Hair follicle dermal papilla cell (primary cell): ENCODE results near the gene RBPMS2. TPM values are rescaled to one million over a fixed set of nuclear protein-coding genes. Genes with fewer than 3 reads are reported as not detected.

Experiments
- small RNA-seq: library from RNA; depleted of rRNA; stranded (forward); fragments of <200 nt; gene quantifications from one replicate; pipeline ENCODE3, GENCODE V24; 2012
- total RNA-seq: library from RNA; depleted of rRNA; stranded (reverse); fragments of >200 nt; gene quantifications from 2 replicates; pipeline ENCODE4 v1.2.3, GENCODE V29; 2012

The RBPMS2 gene
- not detected in 2 replicates for total RNA-seq

GRCh38 chr15:64775551-64776401, at the start of gene RBPMS2:
Gene RBPMS2, minus strand, starts transcription at chr15:64775589. Its CDS starts 270 bp downstream, at chr15:64775319.

Small RNA genes lying within 50 kb of the gene (small RNA-seq; reads per million reads assigned to genes)
- gene AC100830.2 (not detected), gene MIR1272 (not detected)

Other genes starting within 250 kb of the RBPMS2 start
- 3.6 and 8.4 TPM in 2 replicates for gene PIF1, start 50.1 kb upstream of the RBPMS2 start, total RNA-seq
- 72.4 and 108 TPM in 2 replicates for gene PLEKHO2, start 66.3 kb upstream of the RBPMS2 start, total RNA-seq
- 7.0 and 13.5 TPM in 2 replicates for gene ANKDD1A, start 136.3 kb upstream of the RBPMS2 start, total RNA-seq
- gene SPG21, start 214.3 kb upstream of the RBPMS2 start, total RNA-seq = 92.3 and 103 TPM in 2 replicates